Loucy (cell line): ENCODE results near the gene BCAS1.

Experiments used
- H2AFZ ChIP-seq: fragments of 200-600 bp; sonication (generic); 2 replicates; pipeline ENCODE4 v1.6.0; 2016; ENCODE audit warnings: antibody characterized with exemption, mild to moderate bottlenecking, low read length, moderate library complexity
- H3F3A ChIP-seq: fragments of 200-600 bp; 2 replicates; pipeline ENCODE4 v1.6.0; 2016; ENCODE audit warnings: antibody characterized with exemption, low read depth, mild to moderate bottlenecking
- H3K27me3 ChIP-seq: fragments of 200-600 bp; sonication (generic); 2 replicates; pipeline ENCODE4 v1.6.1; 2014; ENCODE audit warnings: low read length, mild to moderate bottlenecking; ENCODE audit not compliant: insufficient read depth, poor library complexity, severe bottlenecking
- H3K36me3 ChIP-seq: fragments of 200-600 bp; sonication (generic); 2 replicates; pipeline ENCODE4 v1.6.1; 2016; ENCODE audit warnings: low read length; ENCODE audit not compliant: insufficient read depth
- H3K4me1 ChIP-seq: fragments of 200-600 bp; sonication (generic); 2 replicates; pipeline ENCODE4 v1.5.1; 2014; ENCODE audit warnings: low read length, mild to moderate bottlenecking; ENCODE audit not compliant: insufficient read depth, poor library complexity, severe bottlenecking
- H3K4me2 ChIP-seq: fragments of 200-600 bp; sonication (generic); 2 replicates; pipeline ENCODE4 v1.6.0; 2014; ENCODE audit warnings: antibody characterized with exemption, low read length, low read depth, mild to moderate bottlenecking; ENCODE audit not compliant: poor library complexity, severe bottlenecking
- H3K4me3 ChIP-seq: fragments of 200-600 bp; sonication (generic); 2 replicates; pipeline ENCODE4 v1.5.1; 2014; ENCODE audit warnings: low read length, mild to moderate bottlenecking, mixed read lengths; ENCODE audit not compliant: poor library complexity, severe bottlenecking
- H3K79me2 ChIP-seq: fragments of 200-600 bp; sonication (generic); 2 replicates; pipeline ENCODE4 v1.6.1; 2014; ENCODE audit warnings: low read length; ENCODE audit not compliant: insufficient read depth
- H3K9ac ChIP-seq: fragments of 200-600 bp; sonication (generic); 2 replicates; pipeline ENCODE4 v1.6.0; 2014; ENCODE audit warnings: mild to moderate bottlenecking, low read depth, low read length, moderate library complexity; ENCODE audit not compliant: poor library complexity, severe bottlenecking
- H3K9me2 ChIP-seq: fragments of 200-600 bp; sonication (generic); replicated peaks from 2 replicates; pipeline ENCODE4 v1.6.1; 2016; ENCODE audit warnings: low read depth, low read length, mixed read lengths
- H3K9me3 ChIP-seq: fragments of 200-600 bp; sonication (generic); 2 replicates; pipeline ENCODE4 v1.6.1; 2014; ENCODE audit warnings: mild to moderate bottlenecking, antibody characterized with exemption, low read length, low read depth; ENCODE audit not compliant: insufficient read depth
- H4K20me1 ChIP-seq: fragments of 200-600 bp; sonication (generic); 2 replicates; pipeline ENCODE4 v1.6.0; 2014; ENCODE audit warnings: antibody characterized with exemption, low read length, mild to moderate bottlenecking; ENCODE audit not compliant: insufficient read depth, poor library complexity, severe bottlenecking
- EZH2phosphoT487 ChIP-seq: fragments of 200-600 bp; IDR thresholded peaks from 2 replicates; pipeline ENCODE4 v1.6.1; 2018; ENCODE audit warnings: antibody characterized with exemption, mild to moderate bottlenecking, moderate library complexity, borderline replicate concordance
- TF ChIP-seq, protein P1 (sequence below): fragments of 200-600 bp; sonication (generic); conservative IDR thresholded peaks from 2 replicates; pipeline ENCODE4 v1.5.1; 2014; ENCODE audit warnings: mild to moderate bottlenecking, antibody characterized with exemption, low read length

The BCAS1 gene

DNA sequence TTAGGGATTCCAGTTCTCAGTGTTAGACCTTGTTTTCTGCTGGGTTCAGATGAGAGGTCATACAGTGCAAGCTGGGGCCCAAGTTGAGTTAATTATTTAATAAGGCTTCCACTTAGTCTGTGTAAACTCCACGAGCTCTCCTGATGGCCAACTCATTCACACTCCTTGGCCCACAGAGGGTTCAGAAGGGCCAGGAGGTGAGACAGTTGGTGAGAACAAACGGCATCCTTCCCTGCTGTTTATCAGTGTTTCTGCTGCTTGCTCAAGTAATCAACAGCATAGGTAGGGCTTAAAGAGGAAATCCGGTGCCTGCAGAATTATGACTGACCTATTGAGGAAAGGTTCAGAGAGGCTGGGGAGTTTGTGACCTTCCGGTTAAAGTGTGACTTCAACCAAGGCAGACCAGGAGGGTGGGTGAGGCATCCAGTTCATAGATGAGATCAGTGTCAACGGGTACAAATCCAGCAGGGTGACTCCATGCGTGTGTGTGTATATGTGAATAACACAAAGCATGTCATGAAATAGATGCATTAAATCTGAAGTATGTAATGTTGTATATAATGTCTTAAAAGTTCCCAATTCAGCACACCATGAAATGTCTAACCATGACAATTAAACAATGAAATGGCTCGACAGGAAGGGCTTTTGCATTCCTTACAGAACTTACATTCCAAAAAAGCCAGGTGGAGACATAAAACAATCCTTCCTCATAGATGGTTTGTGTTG lies 37.4 kb upstream of the BCAS1 start:
- peak overlapping the region; percentile 10; the same call in 1 of the 2 replicates for H2AFZ ChIP-seq
- no peak for TF ChIP-seq EZH2phosphoT487
- TF ChIP-seq, protein P1, sequence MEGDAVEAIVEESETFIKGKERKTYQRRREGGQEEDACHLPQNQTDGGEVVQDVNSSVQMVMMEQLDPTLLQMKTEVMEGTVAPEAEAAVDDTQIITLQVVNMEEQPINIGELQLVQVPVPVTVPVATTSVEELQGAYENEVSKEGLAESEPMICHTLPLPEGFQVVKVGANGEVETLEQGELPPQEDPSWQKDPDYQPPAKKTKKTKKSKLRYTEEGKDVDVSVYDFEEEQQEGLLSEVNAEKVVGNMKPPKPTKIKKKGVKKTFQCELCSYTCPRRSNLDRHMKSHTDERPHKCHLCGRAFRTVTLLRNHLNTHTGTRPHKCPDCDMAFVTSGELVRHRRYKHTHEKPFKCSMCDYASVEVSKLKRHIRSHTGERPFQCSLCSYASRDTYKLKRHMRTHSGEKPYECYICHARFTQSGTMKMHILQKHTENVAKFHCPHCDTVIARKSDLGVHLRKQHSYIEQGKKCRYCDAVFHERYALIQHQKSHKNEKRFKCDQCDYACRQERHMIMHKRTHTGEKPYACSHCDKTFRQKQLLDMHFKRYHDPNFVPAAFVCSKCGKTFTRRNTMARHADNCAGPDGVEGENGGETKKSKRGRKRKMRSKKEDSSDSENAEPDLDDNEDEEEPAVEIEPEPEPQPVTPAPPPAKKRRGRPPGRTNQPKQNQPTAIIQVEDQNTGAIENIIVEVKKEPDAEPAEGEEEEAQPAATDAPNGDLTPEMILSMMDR, result no peak

GRCh38 chr20:54107181-54107580 lies 36.8 kb upstream of the BCAS1 start:
- Histone ChIP-seq H3K9ac (no peak overlapping the region), H3K79me2 (no peaks in the 10 kb centered on the region), H3K4me1 (no peaks in the 10 kb centered on the region), H3K27me3 (no peaks in the 10 kb centered on the region), H3K4me2 (no peak overlapping the region), H4K20me1 (no peaks in the 10 kb centered on the region), H3F3A (no peaks in the 10 kb centered on the region), H3K4me3 (no peak overlapping the region), H3K36me3 (no peaks in the 10 kb centered on the region), H3K9me2 (no peaks in the 10 kb centered on the region), H3K9me3 (no peaks in the 10 kb centered on the region), H2AFZ (no peak overlapping the region)
- no peak for TF ChIP-seq EZH2phosphoT487
- TF ChIP-seq, protein P1, result no peak

More for the DNA sequence above, 37.4 kb upstream of the BCAS1 start:
- no peaks in the 10 kb centered on the region for H4K20me1 ChIP-seq
- H3F3A ChIP-seq, result no peaks in the 10 kb centered on the region
- H3K27me3 ChIP-seq, result no peaks in the 10 kb centered on the region
- no peaks in the 10 kb centered on the region for H3K36me3 ChIP-seq
- no peaks in the 10 kb centered on the region for H3K9me3 ChIP-seq
- no peak overlapping the region for H3K4me3 ChIP-seq
- no peaks in the 10 kb centered on the region for H3K79me2 ChIP-seq
- no peak overlapping the region for H3K4me2 ChIP-seq
- no peaks in the 10 kb centered on the region for H3K9me2 ChIP-seq
- no peak overlapping the region for H3K9ac ChIP-seq
- H3K4me1 ChIP-seq, result no peaks in the 10 kb centered on the region

- Histone ChIP-seq H3K4me2 (no peak overlapping the region), H3K9ac (no peak overlapping the region), H3K4me1 (no peaks in the 10 kb centered on the region), H3K79me2 (no peaks in the 10 kb centered on the region), H3K9me2 (no peaks in the 10 kb centered on the region), H3K36me3 (no peaks in the 10 kb centered on the region), H3F3A (no peaks in the 10 kb centered on the region), H4K20me1 (no peaks in the 10 kb centered on the region), H3K9me3 (no peaks in the 10 kb centered on the region), H3K4me3 (no peak overlapping the region), H2AFZ (no peak overlapping the region), H3K27me3 (no peaks in the 10 kb centered on the region)
- no peak for TF ChIP-seq EZH2phosphoT487
- TF ChIP-seq, protein P1, result no peak
Observed at GRCh38 chr20:54106162-54106561, 35.8 kb upstream of the BCAS1 start.
